GM21515 (cell line): ENCODE results near the gene WDSUB1.

Experiments used
- ATAC-seq: cut with Tn5 transposase; IDR thresholded peaks from one replicate; pipeline ENCODE4 v1.9.1; 2021; ENCODE audit not compliant: unreplicated experiment

Gene WDSUB1

DNA sequence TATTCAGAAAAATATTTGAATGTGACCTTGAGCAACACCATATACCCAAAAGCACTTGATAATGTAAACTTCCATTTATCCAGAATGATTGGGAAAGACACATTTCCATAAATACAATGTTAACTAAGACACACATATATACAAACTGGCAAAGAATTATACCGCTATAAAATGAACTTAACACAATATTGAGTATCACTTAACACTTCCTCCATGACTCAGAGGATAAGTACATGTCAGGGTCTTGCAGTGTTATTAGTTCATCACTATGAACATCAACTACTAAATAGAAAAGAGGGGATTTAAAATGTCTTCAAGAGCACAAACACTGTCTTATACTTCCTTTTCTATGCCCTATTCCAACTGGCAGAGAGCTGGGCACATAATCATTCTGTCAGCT lies 18.6 kb downstream of the WDSUB1 start:
- no peak for ATAC-seq

DNA sequence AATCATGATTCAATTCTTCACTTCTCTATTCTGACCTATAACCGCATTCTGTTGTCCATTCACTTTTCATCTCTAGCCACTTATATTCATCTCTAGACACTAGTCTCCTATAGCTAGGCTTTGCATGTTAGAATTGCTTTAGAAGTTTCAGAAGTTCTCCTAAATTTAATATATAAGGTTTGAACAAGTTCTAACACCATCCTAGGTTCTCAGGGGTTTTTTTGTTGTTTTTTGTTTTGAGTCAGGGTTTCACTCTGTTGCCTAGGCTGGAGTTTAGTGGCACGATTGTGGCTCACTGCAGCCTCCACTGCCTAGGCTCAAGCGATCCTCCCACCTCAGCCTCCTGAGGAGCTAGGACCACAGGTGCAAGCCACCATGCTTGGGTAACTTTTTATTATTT lies 19.9 kb downstream of the WDSUB1 start:
- peak; percentile 75 for ATAC-seq

DNA sequence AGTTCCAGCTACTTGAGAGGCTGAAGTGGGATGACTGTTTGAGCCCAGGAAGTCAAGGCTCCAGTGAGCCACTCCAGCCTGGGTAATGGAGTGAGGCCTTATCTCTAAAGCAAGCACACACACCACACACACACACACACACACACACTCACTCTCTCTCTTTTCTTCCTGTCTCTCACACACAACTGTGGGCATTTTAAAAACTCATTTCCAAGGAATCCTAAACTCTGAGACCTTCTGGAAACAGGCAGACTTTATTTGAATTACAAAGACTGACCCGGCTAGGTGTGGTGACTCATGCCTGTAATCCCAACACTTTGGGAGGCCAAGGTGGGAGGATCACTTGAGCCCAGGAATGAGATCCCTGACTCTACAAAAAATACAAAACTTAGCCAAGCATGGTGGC lies 21.3 kb downstream of the WDSUB1 start:
- ATAC-seq, result no peak

DNA sequence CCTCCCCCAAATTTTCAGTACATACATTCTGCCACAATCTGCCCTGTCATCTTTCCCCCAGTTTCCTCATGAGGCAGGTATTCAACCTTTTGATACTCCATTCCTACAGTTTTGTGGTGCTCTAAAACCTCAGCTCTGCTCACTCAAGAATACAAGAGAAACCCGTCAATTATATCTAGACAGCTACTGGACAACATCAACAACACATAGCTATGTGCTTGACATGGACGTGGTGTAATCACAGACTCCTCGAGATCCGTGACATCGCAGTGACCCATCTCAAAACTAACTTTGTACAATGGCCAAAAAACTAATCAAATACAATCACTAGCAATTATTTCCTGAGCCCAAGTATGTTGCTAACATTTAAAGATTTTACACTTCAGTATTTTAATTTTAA lies 23.6 kb downstream of the WDSUB1 start:
- no peak for ATAC-seq

DNA sequence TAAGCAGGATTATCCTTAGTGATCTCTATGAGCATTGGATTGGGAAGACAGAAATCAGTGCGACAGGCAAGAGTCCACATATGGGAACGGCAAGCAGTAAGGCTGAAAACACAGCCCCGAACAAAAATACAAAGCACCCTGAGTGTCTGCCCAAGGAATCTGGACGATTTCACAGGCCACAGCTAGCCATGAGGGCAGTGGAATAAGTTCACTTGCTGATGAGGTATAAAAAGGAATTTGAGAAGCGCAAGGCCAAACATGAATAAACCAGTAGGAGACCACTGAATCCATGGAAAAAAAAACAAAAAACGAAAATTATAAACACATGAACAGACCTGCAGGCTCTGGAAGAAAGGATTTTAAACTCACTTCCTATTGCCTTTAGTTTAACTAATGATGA lies 24.3 kb downstream of the WDSUB1 start:
- no peak for ATAC-seq

DNA sequence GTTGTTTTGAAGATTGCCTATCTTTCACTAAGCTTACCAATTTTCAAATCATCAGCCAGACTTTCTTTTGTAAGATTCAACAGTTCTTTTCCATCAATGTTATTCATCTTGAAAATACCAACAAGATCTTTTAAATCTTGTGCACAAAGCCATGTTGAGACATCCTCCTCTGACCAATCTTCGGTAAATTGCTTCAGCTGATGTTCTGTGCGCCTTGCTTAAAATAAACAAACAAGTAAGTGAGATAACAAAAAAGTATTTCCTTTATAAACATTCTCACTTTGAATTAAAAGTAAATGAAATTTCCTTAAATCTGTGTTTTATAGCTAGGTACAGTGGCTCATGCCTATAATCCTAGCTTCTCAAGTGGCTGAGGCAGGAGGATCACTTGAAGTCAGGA lies 30.3 kb downstream of the WDSUB1 start:
- ATAC-seq, result no peak

DNA sequence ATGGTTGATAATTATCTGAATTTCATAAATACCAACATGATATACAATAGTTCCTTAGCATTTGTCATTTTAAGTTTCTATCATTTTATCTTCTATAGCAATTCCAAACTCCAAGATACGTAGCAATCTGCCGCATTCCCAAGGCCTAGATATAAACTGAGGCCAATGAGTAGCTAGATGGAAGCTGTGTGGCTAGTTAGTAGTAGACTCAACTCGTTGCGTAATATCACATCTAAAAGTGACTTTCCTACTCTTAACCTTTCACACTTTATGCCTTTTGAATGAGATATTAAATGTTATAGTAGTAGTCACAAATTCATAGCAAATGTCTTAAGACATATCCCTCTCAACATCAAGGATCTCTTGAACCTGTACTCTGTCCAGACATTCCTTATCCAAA lies 33.6 kb downstream of the WDSUB1 start:
- no peak for ATAC-seq

DNA sequence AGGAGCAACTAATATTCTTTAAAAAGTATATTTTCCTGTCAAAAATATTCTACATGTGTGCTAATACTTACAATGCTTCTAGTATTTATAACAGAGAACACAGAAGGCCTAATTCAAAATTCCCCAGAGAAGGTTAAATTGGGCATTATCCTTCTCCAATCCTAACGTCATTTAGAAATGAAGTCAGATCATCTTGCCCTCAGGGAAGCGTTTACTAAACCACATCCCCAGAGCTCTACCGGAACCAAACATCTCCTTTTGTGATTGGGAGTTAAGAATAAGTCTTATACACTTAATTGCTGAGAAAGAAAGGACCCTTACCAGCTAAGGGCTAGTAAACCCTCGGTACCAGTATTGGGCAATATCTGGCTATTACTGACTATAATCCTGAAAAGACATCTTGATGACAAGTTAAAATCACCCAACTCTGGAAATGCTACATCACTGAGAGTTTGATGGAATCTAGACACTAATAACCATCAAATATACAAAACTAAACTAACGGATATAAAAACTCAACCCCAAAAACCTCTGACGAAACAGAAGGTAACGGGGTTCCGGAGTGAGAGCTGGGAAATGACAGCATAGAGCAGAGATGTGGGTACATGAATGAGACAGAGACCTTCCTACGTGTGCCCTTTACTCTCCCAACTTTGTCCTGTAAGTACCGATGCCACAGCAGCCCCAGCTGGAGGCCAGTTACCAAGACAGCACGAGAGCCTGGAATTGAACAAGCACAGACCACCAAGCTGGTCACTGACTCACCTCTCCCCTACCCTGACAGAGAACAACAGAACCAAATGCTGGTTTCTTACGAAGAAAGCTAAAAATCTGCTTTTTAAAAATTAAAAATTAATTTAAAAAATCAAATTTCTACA lies 35.0 kb downstream of the WDSUB1 start:
- ATAC-seq, result no peak

DNA sequence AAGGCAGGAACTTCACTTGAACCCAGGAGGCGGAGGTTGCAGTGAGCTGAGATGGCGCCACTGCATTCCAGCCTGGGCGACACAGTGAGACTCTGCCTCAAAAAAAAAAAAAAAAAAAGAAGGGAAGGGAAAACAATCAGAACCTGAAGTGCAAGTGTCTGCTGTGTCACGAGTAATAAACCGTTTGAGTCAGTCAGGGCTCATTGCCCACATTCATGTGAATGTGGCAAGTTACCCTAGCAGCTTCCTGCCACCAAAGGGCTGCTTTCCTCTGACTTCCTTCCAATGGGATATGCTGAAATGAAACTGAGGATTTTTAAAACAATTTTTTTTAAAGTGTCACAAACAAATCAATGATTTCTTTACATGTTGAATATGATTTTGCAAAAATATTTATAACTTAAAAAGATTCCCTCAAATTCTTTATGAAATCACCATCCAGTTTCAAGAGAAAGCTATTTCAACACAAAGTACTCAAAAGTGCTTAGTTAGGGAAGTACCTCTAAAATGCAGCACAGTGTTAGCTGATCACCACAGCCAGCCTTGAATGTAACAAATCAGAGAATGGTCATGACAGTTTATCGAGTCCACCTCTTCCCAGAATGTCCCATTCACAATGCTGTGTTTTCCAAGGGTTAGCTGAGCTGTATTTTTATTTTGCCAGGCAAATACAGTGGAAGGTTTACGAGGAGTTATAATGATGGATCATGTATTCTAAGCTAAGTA lies 36.4 kb downstream of the WDSUB1 start:
- ATAC-seq, result no peak

DNA sequence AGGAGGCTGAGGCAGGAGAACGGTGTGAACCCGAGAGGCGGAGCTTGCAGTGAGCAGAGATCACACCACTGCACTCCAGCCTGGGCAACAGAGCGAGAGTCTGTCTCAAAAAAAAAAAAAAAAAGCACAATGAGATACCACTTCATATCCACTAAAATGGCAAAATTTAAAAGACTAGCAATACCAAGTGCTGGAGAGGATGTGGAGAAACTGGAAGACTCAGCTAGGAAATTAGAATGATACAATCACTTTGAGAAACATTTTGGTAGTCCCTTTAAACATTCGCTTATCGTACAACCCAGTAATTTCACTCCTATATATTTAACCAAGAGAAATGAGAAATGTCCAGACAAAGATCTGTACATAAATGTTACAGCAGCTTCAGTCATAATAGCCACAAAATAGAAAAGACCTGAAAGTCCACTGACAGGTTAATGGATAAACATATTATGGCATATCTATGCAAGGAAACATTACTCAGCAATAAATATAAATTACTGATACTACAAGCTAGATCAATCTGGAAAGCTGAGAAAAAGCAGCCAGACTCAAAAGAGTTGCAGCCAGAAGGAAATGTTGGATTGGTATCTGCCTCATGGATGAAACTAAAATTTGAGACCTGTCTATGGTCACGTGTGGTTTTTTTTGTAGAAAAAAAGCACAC lies 40.0 kb downstream of the WDSUB1 start:
- no peak for ATAC-seq

DNA sequence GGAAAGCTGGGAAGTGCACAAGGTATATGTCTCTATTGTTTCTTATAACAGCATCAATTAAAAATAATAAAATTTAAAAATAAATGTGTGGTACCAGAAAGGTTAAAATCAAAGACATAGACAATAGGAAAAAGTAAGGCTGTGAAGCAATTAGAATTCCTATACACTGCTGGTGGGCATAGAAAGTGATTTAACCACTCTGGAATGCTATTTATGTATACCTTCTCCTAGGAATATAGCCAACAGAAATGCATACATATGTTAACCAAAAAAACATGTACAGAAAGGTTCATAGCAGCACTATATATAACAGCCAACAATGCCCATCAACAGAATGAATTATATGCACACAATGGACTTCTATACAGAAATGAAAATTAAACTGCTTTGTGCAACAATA lies 43.0 kb downstream of the WDSUB1 start:
- ATAC-seq, result no peak

DNA sequence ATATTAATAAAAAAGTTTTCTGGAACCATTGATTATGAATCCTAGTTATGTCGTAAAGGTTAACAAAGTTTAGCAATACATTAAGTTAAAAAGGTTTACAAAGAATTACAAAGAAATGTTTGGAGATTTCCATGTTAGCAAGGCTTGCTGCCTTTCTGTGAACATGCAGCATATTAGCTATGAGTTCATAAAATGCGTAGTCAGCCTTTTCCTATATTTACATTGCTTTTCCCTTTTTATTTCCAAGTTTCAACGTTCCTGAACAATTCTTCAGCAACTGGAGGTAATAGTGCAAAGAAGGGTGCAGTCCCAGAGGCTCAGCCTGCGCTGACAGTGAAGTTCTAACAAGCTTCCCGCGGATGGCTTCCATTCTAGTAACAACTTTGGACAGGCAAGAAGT lies 51.6 kb downstream of the WDSUB1 start:
- no peak for ATAC-seq

DNA sequence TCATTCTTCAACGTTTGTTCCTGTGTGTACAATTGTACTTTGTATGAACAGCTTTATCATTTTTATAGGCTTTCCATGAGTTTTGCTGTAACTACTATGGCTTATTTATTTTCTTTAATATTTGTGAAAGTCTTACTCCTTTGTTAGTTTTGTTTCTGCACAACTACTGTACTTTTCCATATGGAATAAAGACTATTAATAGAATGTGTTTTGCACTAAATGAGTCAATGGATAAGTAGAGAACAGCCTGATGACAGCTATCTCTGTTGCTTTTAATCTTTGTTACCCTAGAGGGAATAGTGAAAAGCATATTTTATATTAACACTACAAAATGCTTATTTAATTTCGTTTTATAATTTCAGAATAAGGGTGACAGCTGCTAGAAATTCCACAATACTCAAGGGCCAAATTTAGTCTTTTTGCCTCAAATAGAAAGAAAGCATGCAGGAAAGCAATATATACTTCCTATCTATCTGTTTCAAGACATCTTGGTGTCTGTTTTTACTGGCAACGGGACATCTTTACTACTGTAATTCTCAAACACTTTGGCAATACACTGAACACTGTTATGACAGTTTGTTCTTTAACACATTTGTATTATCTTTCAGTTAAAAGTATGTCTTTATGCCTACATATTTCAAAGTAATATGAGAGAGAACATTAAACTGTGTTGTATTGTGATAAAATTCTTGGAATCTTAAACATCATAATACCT lies 53.9 kb downstream of the WDSUB1 start:
- ATAC-seq, result no peak

DNA sequence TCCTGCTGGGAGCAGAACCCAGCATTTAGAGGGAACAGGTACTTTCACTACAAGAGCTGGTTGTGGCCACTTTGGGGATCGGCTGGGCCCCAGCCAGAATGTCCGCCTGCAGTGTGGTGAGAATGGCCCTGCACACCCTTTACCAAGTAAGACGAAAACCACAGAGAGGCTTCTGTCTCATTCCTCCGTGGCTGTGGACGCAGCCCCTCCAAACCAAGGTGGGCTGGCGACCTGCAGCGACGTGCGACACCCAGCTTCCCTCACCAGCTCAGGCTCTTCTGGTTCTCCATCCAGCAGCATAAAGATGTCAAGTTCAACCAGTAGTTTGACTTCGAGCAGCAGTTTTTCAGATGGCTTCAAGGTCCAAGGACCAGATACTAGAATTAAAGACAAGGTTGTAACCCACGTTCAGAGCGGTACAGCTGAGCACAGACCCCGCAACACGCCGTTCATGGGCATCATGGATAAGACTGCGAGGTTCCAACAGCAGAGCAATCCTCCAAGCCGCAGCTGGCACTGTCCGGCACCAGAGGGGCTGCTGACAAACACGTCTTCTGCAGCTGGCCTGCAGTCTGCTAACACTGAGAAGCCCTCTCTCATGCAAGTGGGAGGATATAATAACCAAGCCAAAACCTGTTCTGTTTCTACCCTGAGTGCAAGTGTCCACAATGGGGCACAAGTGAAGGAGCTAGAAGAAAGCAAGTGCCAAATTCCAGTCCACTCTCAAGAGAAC lies 56.2 kb downstream of the WDSUB1 start:
- ATAC-seq, result no peak

DNA sequence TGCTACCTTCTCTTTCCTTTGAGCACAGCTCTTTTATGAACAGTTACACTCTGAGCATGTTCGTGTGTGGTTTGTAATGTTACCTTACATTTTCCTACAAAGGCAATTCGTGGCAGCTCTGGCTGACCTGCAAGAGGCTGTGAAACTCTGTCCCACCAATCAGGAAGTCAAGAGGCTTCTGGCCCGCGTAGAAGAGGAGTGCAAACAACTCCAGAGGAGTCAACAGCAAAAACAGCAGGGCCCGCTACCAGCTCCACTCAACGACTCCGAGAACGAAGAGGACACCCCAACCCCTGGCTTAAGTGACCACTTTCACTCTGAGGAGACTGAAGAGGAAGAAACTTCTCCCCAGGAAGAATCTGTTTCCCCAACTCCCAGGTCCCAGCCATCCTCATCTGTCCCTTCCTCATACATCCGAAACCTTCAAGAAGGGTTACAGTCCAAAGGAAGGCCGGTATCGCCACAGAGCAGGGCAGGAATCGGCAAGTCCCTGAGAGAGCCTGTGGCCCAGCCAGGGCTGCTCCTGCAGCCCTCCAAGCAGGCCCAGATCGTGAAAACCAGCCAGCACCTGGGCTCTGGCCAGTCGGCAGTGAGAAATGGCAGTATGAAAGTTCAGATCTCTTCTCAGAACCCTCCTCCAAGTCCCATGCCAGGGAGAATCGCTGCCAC lies 56.9 kb downstream of the WDSUB1 start:
- ATAC-seq, result no peak

DNA sequence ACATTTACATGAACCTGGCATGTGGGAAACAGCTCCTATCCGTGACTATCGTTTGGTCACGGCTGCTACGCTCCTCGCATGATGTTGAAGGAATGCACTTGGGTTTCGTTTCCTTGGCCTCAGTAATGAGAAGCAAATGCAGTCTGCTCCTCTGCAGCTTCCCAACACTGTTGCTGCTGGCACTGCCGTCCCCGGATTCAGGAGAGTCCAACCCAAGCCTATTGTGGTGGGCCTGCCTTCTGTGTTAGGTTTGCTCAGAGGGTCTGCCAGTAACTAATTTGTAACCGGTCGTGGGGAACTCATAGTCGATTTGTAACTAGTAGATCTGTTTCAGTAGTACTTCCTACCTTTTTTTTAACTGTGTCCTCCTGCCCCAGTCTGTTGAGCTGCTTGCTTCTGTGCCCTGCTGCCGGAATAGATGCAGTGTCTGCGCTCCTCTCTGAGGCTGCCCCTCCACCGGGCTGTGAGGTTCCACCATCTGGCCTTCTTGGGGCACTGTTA lies 58.4 kb downstream of the WDSUB1 start:
- ATAC-seq, result no peak

DNA sequence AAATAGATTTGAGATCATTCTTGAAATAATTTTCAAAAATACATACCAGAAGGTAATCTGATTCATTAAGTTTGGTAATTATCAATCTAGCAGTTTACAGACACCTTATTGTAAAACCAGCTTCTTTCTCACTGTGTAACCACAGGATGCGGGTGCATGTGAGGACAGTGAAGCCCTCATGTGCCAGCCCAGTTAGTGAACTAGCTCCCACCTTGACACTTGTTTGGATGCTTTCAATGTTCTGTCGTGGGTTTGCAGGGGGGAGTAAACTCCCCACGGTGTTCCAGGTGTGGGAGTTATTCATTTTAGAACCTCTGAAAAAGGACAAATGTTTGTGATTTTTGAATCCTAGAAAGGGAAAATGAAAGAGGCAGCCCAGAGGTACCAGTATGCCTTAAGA lies 59.0 kb downstream of the WDSUB1 start:
- no peak for ATAC-seq

DNA sequence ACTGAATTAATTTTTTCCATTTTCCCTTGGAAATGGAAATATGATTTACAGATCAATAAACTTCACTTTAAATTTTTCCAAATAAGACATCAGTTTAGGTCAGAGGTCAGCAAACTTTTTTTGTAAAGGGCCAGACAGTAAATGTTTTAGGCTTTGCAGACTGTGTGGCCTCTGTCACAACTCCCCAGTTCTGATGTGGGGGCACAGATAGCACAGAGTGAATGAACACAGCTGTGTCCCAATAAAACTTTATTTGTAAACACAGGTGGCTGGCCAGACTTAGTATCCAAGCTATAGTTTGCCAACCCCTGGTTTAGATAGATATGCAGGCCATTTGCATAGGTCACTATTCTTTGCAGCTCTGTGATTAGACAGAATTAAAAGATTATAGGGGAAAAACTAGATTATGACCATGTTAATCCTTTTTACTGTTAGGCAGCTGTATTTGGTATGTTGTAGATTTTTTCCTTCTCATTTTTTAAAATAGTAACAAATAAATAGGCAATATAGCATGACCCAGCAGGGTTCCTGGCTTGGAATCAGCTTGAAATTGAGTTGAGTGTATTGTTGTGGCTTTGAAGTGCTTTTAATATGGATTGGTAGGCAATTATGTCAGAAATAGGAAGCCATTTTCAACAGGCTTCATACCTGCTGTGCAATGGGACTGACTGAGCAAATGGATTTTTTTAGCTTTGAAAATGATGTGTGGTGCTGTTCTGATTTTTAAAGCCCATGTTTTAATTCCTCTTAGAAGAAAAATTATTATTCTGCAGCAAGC lies 59.7 kb downstream of the WDSUB1 start:
- no peak for ATAC-seq

DNA sequence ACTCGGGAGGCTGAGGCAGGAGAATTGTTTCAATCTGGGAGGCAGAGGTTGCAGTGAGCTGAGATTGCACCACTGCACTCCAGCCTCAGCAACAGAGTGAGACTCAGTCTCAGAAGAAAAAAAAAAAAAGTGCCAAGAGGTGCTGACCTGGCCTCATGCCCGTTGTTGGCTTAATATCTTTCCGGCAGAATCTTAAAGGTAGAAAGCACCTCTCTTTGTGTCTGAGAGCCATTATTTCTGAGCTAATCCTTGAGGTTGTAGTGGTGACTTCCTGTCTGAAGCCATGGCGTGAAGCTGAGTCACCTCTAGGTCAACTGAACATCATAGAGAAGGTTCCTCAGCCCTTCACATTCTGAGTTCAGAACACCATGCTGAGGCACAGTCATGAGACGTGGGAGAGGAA lies 60.4 kb downstream of the WDSUB1 start:
- ATAC-seq, result no peak
